ENCODE measurements around the gene VCPKMT. TPM values are rescaled to one million over a fixed set of nuclear protein-coding genes. Genes with fewer than 3 reads are reported as not detected.

The VCPKMT gene
- total and polyA plus RNA-seq, 9 of the 15 experiments (the other 6 are each of a cell fraction or from before 2014, with no cell fraction given): 2.7 to 7.8 (median 6.3) TPM

GRCh38 chr14:50060871-50061663, 55.3 kb downstream of the VCPKMT start (continued):
- TF ChIP-seq ZNF282 (CRISPR knock-in tag; IDR thresholded peaks at IDR 0.05) (no peak), HNRNPK (IDR thresholded peaks at IDR 0.05; ENCODE audit: low read depth, low read length, poor library complexity, severe bottlenecking) (no peak), NKRF (IDR thresholded peaks at IDR 0.05; ENCODE audit: borderline replicate concordance) (no peak), FOXO4 (CRISPR knock-in tag; IDR thresholded peaks at IDR 0.05) (no peak), MEF2A (IDR thresholded peaks at IDR 0.05; ENCODE audit: control insufficient read depth, low read depth, low read length) (peak; percentile 90), E2F6 (IDR thresholded peaks at IDR 0.05; ENCODE audit: borderline replicate concordance in 1 of 2, extremely low read depth in 1 of 2, insufficient read depth in 1 of 2, insufficient read length in 1 of 2, low read depth in 1 of 2, low read length in 1 of 2, poor library complexity in 1 of 2, severe bottlenecking in 1 of 2) (peak in 1 of 2 experiments; percentile 22), NFXL1 (CRISPR knock-in tag; IDR thresholded peaks at IDR 0.05) (no peak), ID3 (CRISPR knock-in tag; IDR thresholded peaks at IDR 0.05) (no peak), ID3 (tag; IDR thresholded peaks at IDR 0.05) (no peak), YBX1 (IDR thresholded peaks at IDR 0.05) (no peak), ZBTB7A (IDR thresholded peaks at IDR 0.05; ENCODE audit: borderline replicate concordance, control insufficient read depth, low read depth, low read length) (no peak)
- TF ChIP-seq, protein P1, sequence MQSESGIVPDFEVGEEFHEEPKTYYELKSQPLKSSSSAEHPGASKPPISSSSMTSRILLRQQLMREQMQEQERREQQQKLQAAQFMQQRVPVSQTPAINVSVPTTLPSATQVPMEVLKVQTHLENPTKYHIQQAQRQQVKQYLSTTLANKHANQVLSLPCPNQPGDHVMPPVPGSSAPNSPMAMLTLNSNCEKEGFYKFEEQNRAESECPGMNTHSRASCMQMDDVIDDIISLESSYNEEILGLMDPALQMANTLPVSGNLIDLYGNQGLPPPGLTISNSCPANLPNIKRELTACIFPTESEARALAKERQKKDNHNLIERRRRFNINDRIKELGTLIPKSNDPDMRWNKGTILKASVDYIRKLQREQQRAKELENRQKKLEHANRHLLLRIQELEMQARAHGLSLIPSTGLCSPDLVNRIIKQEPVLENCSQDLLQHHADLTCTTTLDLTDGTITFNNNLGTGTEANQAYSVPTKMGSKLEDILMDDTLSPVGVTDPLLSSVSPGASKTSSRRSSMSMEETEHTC (IDR thresholded peaks at IDR 0.05): no peak
- TF ChIP-seq, protein P2, sequence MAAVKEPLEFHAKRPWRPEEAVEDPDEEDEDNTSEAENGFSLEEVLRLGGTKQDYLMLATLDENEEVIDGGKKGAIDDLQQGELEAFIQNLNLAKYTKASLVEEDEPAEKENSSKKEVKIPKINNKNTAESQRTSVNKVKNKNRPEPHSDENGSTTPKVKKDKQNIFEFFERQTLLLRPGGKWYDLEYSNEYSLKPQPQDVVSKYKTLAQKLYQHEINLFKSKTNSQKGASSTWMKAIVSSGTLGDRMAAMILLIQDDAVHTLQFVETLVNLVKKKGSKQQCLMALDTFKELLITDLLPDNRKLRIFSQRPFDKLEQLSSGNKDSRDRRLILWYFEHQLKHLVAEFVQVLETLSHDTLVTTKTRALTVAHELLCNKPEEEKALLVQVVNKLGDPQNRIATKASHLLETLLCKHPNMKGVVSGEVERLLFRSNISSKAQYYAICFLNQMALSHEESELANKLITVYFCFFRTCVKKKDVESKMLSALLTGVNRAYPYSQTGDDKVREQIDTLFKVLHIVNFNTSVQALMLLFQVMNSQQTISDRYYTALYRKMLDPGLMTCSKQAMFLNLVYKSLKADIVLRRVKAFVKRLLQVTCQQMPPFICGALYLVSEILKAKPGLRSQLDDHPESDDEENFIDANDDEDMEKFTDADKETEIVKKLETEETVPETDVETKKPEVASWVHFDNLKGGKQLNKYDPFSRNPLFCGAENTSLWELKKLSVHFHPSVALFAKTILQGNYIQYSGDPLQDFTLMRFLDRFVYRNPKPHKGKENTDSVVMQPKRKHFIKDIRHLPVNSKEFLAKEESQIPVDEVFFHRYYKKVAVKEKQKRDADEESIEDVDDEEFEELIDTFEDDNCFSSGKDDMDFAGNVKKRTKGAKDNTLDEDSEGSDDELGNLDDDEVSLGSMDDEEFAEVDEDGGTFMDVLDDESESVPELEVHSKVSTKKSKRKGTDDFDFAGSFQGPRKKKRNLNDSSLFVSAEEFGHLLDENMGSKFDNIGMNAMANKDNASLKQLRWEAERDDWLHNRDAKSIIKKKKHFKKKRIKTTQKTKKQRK (IDR thresholded peaks at IDR 0.05; ENCODE audit: borderline replicate concordance, low read depth, low read length): no peak
- TF ChIP-seq, protein P3, sequence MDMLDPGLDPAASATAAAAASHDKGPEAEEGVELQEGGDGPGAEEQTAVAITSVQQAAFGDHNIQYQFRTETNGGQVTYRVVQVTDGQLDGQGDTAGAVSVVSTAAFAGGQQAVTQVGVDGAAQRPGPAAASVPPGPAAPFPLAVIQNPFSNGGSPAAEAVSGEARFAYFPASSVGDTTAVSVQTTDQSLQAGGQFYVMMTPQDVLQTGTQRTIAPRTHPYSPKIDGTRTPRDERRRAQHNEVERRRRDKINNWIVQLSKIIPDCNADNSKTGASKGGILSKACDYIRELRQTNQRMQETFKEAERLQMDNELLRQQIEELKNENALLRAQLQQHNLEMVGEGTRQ (CRISPR knock-in tag; IDR thresholded peaks at IDR 0.05): no peak

Data from K562 (cell line).